Stimulated activated CD8-positive, alpha-beta memory T cell treated with anti-CD3 and anti-CD28 coated beads, Interleukin-15, amount 100 ng/mL, for 48 hours (primary cell): ENCODE results near the gene PDPK1.

ENCODE experiments used
- DNase-seq, 2 donors: peaks; one replicate each; pipeline ENCODE4 v3.0.0-alpha.2; 2020; ENCODE audit warnings: low read depth in 2 of 2

The PDPK1 gene

DNA sequence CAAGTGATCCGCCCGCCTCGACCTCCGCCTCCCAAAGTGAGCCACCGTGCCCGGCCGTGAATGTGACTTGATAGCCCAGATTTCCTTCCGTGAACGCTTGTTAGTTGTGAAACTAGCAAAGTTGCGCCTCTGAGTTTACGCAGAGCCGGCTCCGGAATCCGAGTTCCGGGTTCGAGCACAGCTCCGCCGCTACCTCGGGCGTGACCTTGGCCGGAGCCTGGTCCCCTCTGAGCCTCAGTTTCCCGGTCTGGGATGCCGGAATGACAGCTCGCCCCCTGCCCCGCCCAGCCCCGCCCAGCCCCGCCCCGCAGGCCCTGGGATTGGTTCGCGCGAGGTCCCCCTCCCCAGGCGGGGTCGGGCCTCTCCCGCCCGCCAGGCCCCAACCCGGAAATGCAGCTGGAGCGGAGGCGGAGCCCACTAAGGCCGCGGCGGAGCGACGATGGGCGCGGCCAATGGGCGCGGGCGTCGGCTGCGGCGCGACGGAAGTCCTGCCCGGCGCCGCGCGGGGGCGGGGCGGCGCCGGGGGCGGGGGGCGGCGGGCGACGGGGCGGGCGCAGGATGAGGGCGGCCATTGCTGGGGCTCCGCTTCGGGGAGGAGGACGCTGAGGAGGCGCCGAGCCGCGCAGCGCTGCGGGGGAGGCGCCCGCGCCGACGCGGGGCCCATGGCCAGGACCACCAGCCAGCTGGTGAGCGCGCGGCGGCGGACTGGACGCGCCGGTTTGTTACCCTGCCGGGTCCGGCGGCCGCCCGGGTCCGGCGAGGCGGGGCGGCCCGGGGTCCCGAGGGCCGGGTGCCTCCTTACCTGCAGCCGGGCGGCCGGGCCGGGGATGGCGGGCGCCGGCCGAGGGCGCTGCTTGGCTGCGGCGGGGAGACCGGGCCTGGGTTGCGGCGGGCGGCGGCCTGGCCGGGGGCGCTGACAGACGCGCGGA, at the start of gene PDPK1:
Gene PDPK1, plus strand, starts transcription at position 571 of the 929 bp plus-strand sequence. Its CDS starts 92 bp downstream, at position 663.
- peak; percentile 92 to 95 for DNase-seq

DNA sequence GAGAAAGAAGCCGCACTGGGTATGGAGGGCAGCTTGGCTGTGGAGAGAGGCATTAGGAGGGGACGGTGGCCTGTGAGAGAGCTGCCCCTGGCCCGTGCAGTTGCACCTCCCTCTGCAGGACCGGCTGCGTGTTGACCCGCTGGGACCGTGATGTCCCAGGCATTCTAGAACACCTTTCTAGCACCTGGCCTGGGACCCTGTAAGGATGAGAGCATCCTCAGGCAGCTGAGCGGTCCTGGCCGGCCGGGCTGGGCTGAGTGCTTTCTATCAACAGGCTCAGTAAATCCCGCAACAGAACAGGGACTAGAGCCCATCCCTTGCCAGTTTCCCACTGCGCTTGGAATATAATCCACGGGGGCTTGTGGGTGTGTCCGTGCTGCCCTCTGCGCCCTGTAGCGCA, 48.2 kb upstream of the PDPK1 start:
- DNase-seq: no peak

DNA sequence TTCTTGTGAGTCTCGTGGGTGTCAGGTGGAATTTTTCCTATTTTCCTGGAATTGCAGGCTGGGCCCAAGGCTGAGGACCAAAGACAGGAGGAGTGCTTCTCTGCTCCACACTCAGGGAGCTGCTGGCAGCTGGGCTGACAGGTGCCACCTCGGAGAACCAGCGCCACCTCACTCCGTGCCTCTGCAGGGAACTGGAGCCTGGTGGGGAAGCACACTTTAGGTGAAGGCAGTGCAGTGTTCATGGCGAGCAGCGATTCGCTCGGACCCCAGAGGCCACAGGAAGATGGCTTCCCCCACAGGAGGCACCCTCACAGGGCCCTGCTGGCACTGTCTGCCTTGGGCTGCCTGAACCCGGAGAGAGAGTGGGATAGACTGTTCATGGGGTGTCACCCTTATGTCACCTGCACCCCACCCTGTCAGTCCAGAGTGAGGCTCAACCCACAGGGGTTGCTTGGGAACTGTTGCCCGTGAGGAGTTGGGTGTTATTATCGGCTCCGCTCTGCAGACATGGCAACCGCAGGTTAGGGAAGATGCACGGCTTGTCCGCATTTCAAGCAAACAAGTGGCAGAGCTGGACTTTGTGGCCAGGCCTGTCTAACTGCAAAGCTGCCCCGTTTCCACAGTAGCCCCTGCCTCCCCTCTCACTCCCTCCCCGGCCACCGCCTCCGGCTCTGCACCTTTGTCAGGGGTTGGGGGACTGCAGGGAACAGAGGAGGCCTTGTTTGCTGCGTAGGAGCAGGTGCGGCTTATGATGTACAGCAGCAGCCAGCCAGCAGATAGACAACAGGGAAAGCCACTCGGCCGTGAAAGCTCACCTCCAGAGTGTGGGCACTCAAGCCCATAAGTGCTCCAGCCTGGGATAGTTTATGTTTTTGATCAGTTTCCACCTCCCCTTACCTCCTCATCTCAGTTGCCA, 47.4 kb upstream of the PDPK1 start:
- no peak for DNase-seq

DNA sequence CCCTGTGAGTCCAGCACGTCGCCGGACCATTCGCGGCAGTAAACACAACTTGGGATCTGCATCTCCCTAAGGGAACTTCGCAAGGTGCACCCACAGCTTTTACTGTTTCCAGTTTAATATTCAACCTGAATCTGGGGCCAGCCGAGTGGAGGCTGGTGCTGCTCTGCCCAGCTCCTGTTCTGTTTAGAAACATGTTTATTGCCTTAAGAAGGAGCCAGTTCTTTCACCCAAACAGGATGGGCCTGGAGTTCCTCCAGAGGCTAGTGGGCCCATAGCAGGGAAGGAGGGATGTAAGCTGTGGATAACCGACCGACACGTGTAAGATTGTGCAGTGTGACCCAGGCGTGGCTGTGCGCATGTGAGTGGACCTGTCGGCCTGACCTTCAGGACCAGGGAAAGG, 45.5 kb upstream of the PDPK1 start:
- DNase-seq: no peak

GRCh38 chr16:2493605-2494004, 44.2 kb upstream of the PDPK1 start:
- no peak for DNase-seq

DNA sequence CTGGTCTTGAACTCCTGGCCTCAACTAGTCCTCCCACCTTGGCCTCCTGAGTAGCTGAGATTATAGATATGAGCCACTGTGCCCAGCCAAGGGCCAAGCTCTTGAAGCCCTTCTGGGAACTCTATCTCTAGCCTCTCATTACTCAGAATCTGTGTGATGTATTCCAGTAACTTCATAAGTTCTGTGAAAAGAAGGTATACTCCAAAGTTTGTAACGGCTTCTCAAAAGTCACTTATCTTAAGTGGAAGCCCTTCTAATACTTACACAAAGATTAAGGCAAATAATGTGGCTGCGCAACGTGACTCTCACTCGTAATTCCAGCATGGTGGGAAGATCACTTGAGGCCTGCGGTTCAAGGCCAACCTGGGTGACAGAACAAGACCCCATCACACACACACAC, 43.2 kb upstream of the PDPK1 start:
- DNase-seq: no peak

DNA sequence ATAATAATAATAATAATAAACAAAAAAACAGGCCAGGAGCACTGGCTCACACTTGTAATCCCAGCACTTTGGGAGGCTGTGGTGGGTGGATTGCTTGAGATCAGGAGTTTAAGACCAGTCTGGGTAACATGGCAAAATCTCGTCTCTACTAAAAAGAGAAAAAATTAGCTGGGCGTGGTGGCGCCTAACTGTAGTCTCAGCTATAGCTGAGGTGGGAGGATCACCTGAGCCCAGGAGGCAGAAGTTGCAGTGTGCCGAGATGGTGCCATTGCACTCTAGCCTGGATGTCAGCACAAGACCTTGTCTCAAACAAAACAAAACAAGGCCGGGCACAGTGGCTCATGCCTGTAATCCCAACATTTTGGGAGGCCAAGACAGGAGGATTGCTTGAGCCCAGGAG, 42.8 kb upstream of the PDPK1 start:
- no peak for DNase-seq

DNA sequence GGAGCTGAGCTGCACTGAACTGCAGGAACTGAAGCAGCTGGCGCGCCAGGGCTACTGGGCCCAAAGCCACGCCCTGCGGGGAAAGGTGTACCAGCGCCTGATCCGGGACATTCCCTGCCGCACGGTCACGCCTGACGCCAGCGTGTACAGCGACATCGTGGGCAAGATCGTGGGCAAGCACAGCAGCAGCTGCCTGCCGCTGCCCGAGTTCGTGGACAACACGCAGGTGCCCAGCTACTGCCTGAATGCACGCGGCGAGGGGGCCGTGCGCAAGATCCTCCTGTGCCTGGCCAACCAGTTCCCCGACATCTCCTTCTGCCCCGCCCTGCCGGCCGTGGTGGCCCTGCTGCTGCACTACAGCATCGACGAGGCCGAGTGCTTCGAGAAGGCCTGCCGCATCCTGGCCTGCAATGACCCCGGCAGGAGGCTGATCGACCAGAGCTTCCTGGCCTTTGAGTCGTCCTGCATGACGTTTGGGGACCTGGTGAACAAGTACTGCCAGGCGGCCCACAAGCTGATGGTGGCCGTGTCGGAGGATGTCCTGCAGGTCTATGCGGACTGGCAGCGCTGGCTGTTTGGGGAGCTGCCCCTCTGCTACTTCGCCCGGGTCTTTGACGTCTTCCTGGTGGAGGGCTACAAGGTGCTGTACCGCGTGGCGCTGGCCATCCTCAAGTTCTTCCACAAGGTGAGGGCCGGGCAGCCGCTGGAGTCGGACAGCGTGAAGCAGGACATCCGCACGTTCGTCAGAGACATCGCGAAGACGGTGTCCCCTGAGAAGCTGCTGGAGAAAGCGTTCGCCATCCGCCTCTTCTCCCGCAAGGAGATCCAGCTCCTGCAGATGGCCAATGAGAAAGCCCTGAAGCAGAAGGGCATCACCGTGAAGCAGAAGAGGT, 41.4 kb upstream of the PDPK1 start:
- DNase-seq: no peak

DNA sequence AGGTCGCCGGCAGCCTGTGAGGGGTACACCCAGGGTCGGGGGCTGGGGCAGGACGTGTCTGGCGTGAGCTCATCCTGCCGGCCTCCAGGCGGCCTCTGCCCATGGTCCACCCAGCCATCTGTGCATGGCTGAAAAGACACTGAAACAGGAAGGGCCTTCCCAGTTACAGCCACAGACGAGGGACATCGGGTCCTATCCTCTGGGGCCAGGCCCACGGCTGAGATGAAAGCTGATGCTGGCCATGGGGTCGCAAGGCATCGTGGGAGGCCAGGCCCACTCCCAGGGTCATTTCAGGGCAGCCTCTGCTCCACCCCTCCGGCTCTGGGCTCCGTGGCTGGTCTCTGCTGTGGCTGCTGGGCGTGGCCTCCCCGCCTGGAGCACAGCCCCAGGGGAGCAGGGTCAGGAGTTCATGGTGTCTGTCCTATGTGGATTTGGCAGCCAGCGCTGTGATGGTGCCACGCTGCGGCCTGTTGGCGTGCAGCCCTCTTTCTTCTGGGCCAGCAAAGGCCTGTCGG, 40.6 kb upstream of the PDPK1 start:
- no peak for DNase-seq

GRCh38 chr16:2497695-2498484, 39.9 kb upstream of the PDPK1 start:
- DNase-seq: no peak

DNA sequence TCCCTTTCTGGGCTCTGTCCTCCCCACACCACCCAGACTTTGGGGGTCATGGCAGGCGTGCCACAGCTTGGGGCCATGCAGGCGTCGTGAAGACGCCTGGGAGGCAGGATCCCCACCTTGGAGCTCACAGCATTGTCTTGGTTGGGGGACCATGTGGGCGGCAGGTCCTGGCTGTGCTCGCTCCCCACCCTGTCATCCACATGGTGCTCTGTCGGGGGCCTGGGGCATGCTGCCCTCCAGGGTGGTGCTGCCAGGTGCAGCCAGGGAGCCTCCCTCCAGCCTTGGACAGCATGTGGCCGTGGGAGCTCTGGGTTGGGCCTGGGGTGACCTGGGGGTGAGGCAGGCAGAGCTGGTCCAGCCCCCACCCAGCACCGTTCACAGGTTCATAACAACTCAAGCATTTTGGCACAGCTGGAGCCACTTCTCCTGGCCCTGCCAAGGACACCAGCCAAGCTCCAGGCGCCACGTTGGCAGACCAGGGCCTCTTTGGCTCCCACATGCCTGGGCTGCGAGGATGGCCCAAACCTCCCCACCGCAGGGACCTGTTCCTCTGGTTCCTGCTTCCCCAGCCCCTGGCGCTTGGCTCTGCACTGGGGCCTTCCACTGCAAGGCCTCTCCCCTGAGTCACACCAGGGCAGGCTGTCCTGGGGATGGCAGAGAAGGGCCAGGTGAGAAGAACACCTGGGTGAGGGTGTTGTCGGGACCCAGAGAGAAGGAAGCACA, 39.1 kb upstream of the PDPK1 start:
- DNase-seq: no peak

DNA sequence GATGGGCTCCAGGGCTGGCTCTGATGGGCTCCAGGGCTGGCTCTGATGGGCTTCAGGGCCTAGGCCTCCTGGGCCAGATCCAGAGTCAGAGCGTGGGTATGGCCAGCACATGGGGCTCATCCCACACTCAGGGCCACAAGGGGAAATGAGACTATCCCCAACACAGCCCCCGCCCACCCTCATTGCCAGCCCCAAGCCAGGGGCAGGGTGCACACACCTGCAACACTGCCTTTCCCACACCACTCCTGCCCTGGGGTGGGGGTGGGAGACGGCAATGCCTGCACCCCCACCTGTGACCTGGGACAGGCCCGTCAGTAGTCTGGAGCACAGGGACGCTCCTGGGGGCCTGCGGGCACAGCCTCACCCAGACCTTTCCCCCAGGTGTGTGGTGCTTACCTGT, 38.4 kb upstream of the PDPK1 start:
- DNase-seq: no peak

- no peak for DNase-seq
Observed at GRCh38 chr16:2499890-2500429, 37.9 kb upstream of the PDPK1 start.

DNA sequence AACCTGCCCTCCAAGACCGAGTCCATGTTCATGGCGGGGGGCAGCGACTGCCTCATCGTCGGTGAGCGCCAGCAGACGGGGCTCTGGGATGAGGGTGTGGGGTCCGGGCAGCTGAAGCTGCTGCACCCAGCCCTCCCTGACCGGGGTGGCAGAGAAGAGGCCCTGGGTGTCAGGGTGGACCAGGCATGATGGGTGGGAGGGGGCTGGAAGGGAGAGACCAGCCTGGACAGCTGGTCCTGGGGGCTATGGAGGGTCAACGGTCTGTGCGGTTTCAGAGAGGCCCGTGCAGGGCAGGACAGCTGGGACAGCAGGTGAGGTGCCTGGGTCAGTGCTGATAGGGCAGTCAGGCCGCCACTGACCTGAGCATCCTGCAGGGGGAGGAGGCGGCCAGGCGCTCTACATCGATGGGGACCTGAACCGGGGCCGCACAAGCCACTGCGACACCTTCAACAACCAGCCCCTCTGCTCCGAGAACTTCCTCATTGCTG, 37.3 kb upstream of the PDPK1 start:
- DNase-seq: no peak

GRCh38 chr16:2500918-2501750, 36.7 kb upstream of the PDPK1 start:
- peak; percentile 58 to 60 for DNase-seq

GRCh38 chr16:2501946-2502895, 35.6 kb upstream of the PDPK1 start:
- DNase-seq: no peak

DNA sequence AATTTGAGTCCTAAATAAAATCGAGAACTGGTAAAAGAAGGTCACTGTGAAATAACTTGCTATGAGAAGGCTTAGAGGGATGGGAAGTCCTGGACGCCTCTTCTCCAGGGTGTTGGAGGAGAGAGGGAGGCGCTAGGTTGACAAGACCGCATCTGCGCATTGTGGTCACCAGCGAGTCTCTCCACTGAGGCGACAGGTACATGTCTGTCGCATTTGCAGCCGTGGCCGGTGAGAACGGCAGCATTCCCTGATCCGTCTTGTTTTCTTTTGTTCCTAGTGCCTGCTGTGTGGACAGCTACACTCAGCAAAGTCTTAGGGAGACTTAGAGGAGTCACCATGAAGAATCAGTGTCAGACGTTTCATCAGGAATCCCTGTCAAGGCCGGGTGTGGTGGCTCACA, 32.1 kb upstream of the PDPK1 start:
- DNase-seq: no peak
